Measurements from ENCODE around the gene PLD1. TPM values are rescaled to one million over a fixed set of nuclear protein-coding genes. Genes with fewer than 3 reads are reported as not detected.
"Not testable (repeated sequence)": the region's sequence is repeated elsewhere in the genome, so short reads cannot be mapped to it uniquely, and the experiment has no call there.

Gene PLD1
- 43.7 TPM for total RNA-seq

- DNase-seq (ENCODE audit: low spot score), result peak; percentile 86
These were observed at the start of gene PLD1 for GRCh38 chr3:171809861-171810628. Gene PLD1, minus strand, starts transcription at chr3:171810483. Its CDS starts 72,432 bp downstream, at chr3:171738051.

GRCh38 chr3:171858770-171859169 is 48.5 kb upstream of the PLD1 start:
- DNase-seq (ENCODE audit: low spot score), result not testable (repeated sequence)

- DNase-seq (ENCODE audit: low spot score), result no peak
These were observed 44.5 kb upstream of the PLD1 start for GRCh38 chr3:171854649-171855305.

GRCh38 chr3:171851660-171852058 is 41.4 kb upstream of the PLD1 start:
- no peak for DNase-seq (ENCODE audit: low spot score)

GRCh38 chr3:171850960-171851659 is 40.8 kb upstream of the PLD1 start:
- no peak for DNase-seq (ENCODE audit: low spot score)

GRCh38 chr3:171850320-171850959 is 40.2 kb upstream of the PLD1 start:
- DNase-seq (ENCODE audit: low spot score), result no peak

- DNase-seq (ENCODE audit: low spot score), result no peak
These were observed 39.5 kb upstream of the PLD1 start for GRCh38 chr3:171849617-171850319.

GRCh38 chr3:171847595-171848259 is 37.4 kb upstream of the PLD1 start:
- DNase-seq (ENCODE audit: low spot score), result no peak

- no peak for DNase-seq (ENCODE audit: low spot score)
These were observed 36.9 kb upstream of the PLD1 start for GRCh38 chr3:171847133-171847532.

GRCh38 chr3:171846597-171846996 is 36.3 kb upstream of the PLD1 start:
- DNase-seq (ENCODE audit: low spot score), result no peak

- DNase-seq (ENCODE audit: low spot score), result no peak
These were observed 35.4 kb upstream of the PLD1 start for GRCh38 chr3:171845481-171846284.

- no peak for DNase-seq (ENCODE audit: low spot score)
These were observed 34.6 kb upstream of the PLD1 start for GRCh38 chr3:171844873-171845272.

- DNase-seq (ENCODE audit: low spot score), result no peak
These were observed 32.7 kb upstream of the PLD1 start, which contains the start of gene TMEM212 for GRCh38 chr3:171842864-171843518. Gene TMEM212, plus strand, starts transcription at chr3:171843349. Its CDS starts 35 bp downstream, at chr3:171843384.

GRCh38 chr3:171841620-171842000 is 31.3 kb upstream of the PLD1 start:
- DNase-seq (ENCODE audit: low spot score), result no peak

GRCh38 chr3:171840811-171841619 is 30.7 kb upstream of the PLD1 start:
- no peak for DNase-seq (ENCODE audit: low spot score)

- DNase-seq (ENCODE audit: low spot score), result no peak
These were observed 30.1 kb upstream of the PLD1 start for GRCh38 chr3:171840445-171840810.

- DNase-seq (ENCODE audit: low spot score), result no peak
These were observed 29.0 kb upstream of the PLD1 start for GRCh38 chr3:171839270-171839669.

GRCh38 chr3:171838218-171838720 is 28.0 kb upstream of the PLD1 start:
- no peak for DNase-seq (ENCODE audit: low spot score)
